Gastrocnemius medialis (tissue), 4 donors: Measurements from ENCODE around the gene PSMD1.

ENCODE experiments used
- POLR2A ChIP-seq, 2 donors: fragments of 450-650 bp; IDR thresholded peaks; one replicate each; pipeline ENCODE4 v1.6.1; 2017; ENCODE audit warnings: antibody characterized with exemption in 2 of 2, mild to moderate bottlenecking in 2 of 2, moderate library complexity in 2 of 2
- TF ChIP-seq, protein P1 (sequence below), 5 experiments: fragments of 450-650 bp in 3 of 5; fragments of 200-600 bp in 2 of 5; sonication (generic) in 2 of 5; IDR thresholded peaks in 4 of 5; conservative IDR thresholded peaks in 1 of 5; 1 replicate in 4 of 5; 2 replicates in 1 of 5; pipeline ENCODE4 v1.5.1; 2016 to 2019; ENCODE audit warnings: antibody characterized with exemption in 5 of 5, mild to moderate bottlenecking in 3 of 5, moderate library complexity in 3 of 5

DNA sequence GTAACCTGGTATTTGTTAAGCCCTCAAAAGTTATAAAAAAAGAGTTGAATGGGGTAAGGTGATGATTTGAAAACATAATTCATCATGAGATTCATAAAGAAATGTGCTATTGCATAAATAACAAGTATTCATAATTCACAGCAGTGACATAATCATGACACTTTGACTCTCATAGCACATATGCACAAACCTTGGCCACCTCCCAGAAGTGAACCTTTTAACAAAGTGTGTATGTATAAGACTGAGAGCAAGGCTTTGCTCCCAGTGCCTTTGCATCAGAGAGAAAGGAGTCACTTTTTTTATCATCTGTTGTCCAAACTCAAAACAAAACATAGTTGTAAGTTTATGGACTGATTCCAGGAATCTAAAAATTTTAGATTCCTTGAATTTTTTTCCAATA is 83.1 kb downstream of the PSMD1 start:
- TF ChIP-seq, protein P1, sequence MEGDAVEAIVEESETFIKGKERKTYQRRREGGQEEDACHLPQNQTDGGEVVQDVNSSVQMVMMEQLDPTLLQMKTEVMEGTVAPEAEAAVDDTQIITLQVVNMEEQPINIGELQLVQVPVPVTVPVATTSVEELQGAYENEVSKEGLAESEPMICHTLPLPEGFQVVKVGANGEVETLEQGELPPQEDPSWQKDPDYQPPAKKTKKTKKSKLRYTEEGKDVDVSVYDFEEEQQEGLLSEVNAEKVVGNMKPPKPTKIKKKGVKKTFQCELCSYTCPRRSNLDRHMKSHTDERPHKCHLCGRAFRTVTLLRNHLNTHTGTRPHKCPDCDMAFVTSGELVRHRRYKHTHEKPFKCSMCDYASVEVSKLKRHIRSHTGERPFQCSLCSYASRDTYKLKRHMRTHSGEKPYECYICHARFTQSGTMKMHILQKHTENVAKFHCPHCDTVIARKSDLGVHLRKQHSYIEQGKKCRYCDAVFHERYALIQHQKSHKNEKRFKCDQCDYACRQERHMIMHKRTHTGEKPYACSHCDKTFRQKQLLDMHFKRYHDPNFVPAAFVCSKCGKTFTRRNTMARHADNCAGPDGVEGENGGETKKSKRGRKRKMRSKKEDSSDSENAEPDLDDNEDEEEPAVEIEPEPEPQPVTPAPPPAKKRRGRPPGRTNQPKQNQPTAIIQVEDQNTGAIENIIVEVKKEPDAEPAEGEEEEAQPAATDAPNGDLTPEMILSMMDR (IDR thresholded peaks at IDR 0.05 in 4 of 5, conservative IDR thresholded peaks at IDR 0.05 in 1 of 5): no peak
- TF ChIP-seq POLR2A (IDR thresholded peaks at IDR 0.05): no peak
